Uterus (tissue), 4 donors: Measurements from ENCODE around the gene CASKIN2. TPM values are rescaled to one million over a fixed set of nuclear protein-coding genes. Genes with fewer than 3 reads are reported as not detected.

Experiments used
- DNase-seq, 2 donors: peaks; one replicate each; pipeline ENCODE4 v3.0.0-alpha.2; 2019 to 2020
- H3K27ac ChIP-seq, 2 donors: fragments of 200-600 bp; sonication (generic); 1 replicate in 1 of 2; 2 replicates in 1 of 2; pipeline ENCODE4 v1.5.1; 2016 to 2018
- H3K27me3 ChIP-seq, 2 donors: fragments of 200-600 bp; sonication (generic); one replicate each; pipeline ENCODE4 v1.5.1; 2018 to 2019; ENCODE audit warnings: control low read depth in 1 of 2
- H3K36me3 ChIP-seq, 2 donors: fragments of 200-600 bp; sonication (generic); one replicate each; pipeline ENCODE4 v1.5.1; 2019; ENCODE audit warnings: control low read depth in 1 of 2
- H3K4me1 ChIP-seq, 2 donors: fragments of 200-600 bp; sonication (generic); one replicate each; pipeline ENCODE4 v1.5.1; 2018 to 2019; ENCODE audit warnings: control low read depth in 1 of 2
- H3K4me3 ChIP-seq, 2 donors: fragments of 200-600 bp; sonication (generic); 1 replicate in 1 of 2; 2 replicates in 1 of 2; pipeline ENCODE4 v1.5.1; 2018 to 2019; ENCODE audit warnings: mild to moderate bottlenecking in 1 of 2
- H3K9me3 ChIP-seq, 2 donors: fragments of 200-600 bp; sonication (generic); one replicate each; pipeline ENCODE4 v1.5.1; 2019; ENCODE audit warnings: control low read depth in 1 of 2
- CTCF ChIP-seq, 4 experiments: fragments of 200-600 bp in 2 of 4; fragments of 450-650 bp in 2 of 4; sonication (generic) in 2 of 4; IDR thresholded peaks; one replicate each; pipeline ENCODE4 v1.5.1; 2016 to 2019; ENCODE audit warnings: antibody characterized with exemption in 4 of 4, mild to moderate bottlenecking in 2 of 4, moderate library complexity in 1 of 4
- POLR2A ChIP-seq, 2 donors: fragments of 450-650 bp; IDR thresholded peaks; one replicate each; pipeline ENCODE4 v1.6.1; 2016; ENCODE audit warnings: antibody characterized with exemption in 2 of 2, mild to moderate bottlenecking in 1 of 2, moderate library complexity in 1 of 2
- intact Hi-C: fragments of 100-400 bp; cut with DNase I; formaldehyde crosslinking; loops from one replicate; pipeline ENCODE4 v1.15.1; 2023; ENCODE audit warnings: low total_unique reads
- microRNA-seq: library from miRNA; unstranded; fragments of <30 nt; microRNA quantifications from one replicate; pipeline ENCODE4, GENCODE V29; 2016; ENCODE audit warnings: borderline microRNAs expressed, borderline replicate concordance
- total RNA-seq, 4 donors: library from RNA; depleted of rRNA in 3 of 4; stranded (reverse); fragments of >200 nt in 3 of 4; gene quantifications; one replicate each; pipeline versions ENCODE4 v1.1.0 to v1.2.4, GENCODE V29; 2014 to 2023
- donor health status: DM: yes; HTN: yes; CAD: no.

CASKIN2 gene
- total RNA-seq, 4 donors from 2014 or later = 7.4 to 122 (median 15.5) TPM

GRCh38 chr17:75450270-75450669 is 65.1 kb downstream of the CASKIN2 start:
- no peaks in the 10 kb centered on the region for H3K9me3 ChIP-seq
- H3K27ac ChIP-seq = no peak overlapping the region
- DNase-seq = no peak

More at GRCh38 chr17:75450270-75450669, 65.1 kb downstream of the CASKIN2 start:
- intact Hi-C loops = no loop called here
- Histone ChIP-seq H3K4me3 (no peak overlapping the region), H3K27me3 (no peaks in the 10 kb centered on the region), H3K4me1 (no peaks in the 10 kb centered on the region), H3K36me3 (no peaks in the 10 kb centered on the region)
- TF ChIP-seq CTCF (IDR thresholded peaks at IDR 0.05) = no peak
- TF ChIP-seq POLR2A (IDR thresholded peaks at IDR 0.05) = no peak

Small RNAs within 50 kb of the gene (microRNA-seq; reads per million reads assigned to microRNA genes)
- gene MIR6785 = not detected

Other genes starting within 250 kb of the CASKIN2 start
- gene MIF4GD, start 244.3 kb downstream of the CASKIN2 start, total RNA-seq = 10 to 100 TPM; 11.7 to 45.3 (median 25.8) TPM
- 10 to 100 TPM in 2 of 4 donors, 1 to 10 TPM in 2; 4.7 to 59.9 (median 10.1) TPM for gene SLC25A19, start 226.1 kb downstream of the CASKIN2 start, total RNA-seq
- 100 to 1,000 TPM in 1 of 4 donors, 10 to 100 TPM in 3; 51.5 to 127 (median 78.1) TPM for gene GRB2, start 109.9 kb downstream of the CASKIN2 start, total RNA-seq
- 10 to 100 TPM in 2 of 4 donors, 1 to 10 TPM in 2; 3.8 to 91.2 (median 26.0) TPM for gene TMEM94, start 58.9 kb downstream of the CASKIN2 start, total RNA-seq
- 100 to 1,000 TPM in 1 of 4 donors, 10 to 100 TPM in 3; 17.4 to 102 (median 20.6) TPM for gene TSEN54, start 991 bp upstream of the CASKIN2 start, total RNA-seq
- 10 to 100 TPM in 3 of 4 donors, 1 to 10 TPM in 1; 3.1 to 31.9 (median 14.0) TPM for gene LLGL2, start 10.2 kb upstream of the CASKIN2 start, total RNA-seq
- 100 to 1,000 TPM; 119 to 610 (median 170) TPM for gene MYO15B, start 72.3 kb upstream of the CASKIN2 start, total RNA-seq
- gene SMIM5, start 117.9 kb upstream of the CASKIN2 start, total RNA-seq = 1 to 10 TPM in 1 of 4 donors, under 1 TPM in 1, not detected in 2; 0.85 to 2.2 TPM
- gene RECQL5, start 151.6 kb upstream of the CASKIN2 start, total RNA-seq = 10 to 100 TPM in 2 of 4 donors, 1 to 10 TPM in 1, under 1 TPM in 1; 0.59 to 22.7 (median 11.9) TPM
- gene SAP30BP, start 151.8 kb upstream of the CASKIN2 start, total RNA-seq = 10 to 100 TPM; 14.1 to 87.7 (median 64.7) TPM
- gene ITGB4, start 205.9 kb upstream of the CASKIN2 start, total RNA-seq = 100 to 1,000 TPM in 1 of 4 donors, 10 to 100 TPM in 3; 38.0 to 100 (median 62.3) TPM
- 10 to 100 TPM in 3 of 4 donors, not detected in 1; 19.4 to 37.1 (median 35.6) TPM for gene GALK1, start 249.7 kb upstream of the CASKIN2 start, total RNA-seq